Testis (tissue), 3 donors: ENCODE results near the gene RSPH1. TPM values are rescaled to one million over a fixed set of nuclear protein-coding genes. Genes with fewer than 3 reads are reported as not detected.

ENCODE experiments used
- DNase-seq: peaks from one replicate; pipeline ENCODE4 v3.0.0-alpha.2; 2019
- H3K27ac ChIP-seq, 2 donors: fragments of 200-600 bp; sonication (generic); one replicate each; pipeline ENCODE4 v1.5.1; 2019
- H3K27me3 ChIP-seq: fragments of 200-600 bp; sonication (generic); one replicate; pipeline ENCODE4 v1.5.1; 2019
- H3K36me3 ChIP-seq: fragments of 200-600 bp; sonication (generic); one replicate; pipeline ENCODE4 v1.5.1; 2017; ENCODE audit warnings: low read depth; ENCODE audit errors: missing control alignments
- H3K4me1 ChIP-seq: fragments of 200-600 bp; sonication (generic); one replicate; pipeline ENCODE4 v1.5.1; 2019
- H3K4me3 ChIP-seq, 2 donors: fragments of 200-600 bp; sonication (generic); one replicate each; pipeline ENCODE4 v1.5.1; 2017 to 2019
- H3K9me3 ChIP-seq: fragments of 200-600 bp; sonication (generic); one replicate; pipeline ENCODE4 v1.5.1; 2017
- CTCF ChIP-seq, 3 experiments: fragments of 450-650 bp in 2 of 3; fragments of 200-600 bp in 1 of 3; sonication (generic) in 1 of 3; IDR thresholded peaks; one replicate each; pipeline ENCODE4 v1.5.1; 2016 to 2019; ENCODE audit warnings: antibody characterized with exemption in 3 of 3, mild to moderate bottlenecking in 2 of 3, moderate library complexity in 1 of 3
- POLR2A ChIP-seq: fragments of 450-650 bp; IDR thresholded peaks from one replicate; pipeline ENCODE4 v1.6.1; 2017; ENCODE audit warnings: antibody characterized with exemption, mild to moderate bottlenecking, moderate library complexity
- WGBS, 2 donors: methylation state at CpG; one replicate each; pipeline ENCODE4 v1.1.5; 2018; 5-methylcytosine and 5-hydroxymethylcytosine counted together
- intact Hi-C: fragments of 100-400 bp; cut with DNase I; formaldehyde crosslinking; loops from one replicate; pipeline ENCODE4 v1.15.1; 2023; ENCODE audit warnings: low total_unique reads
- polyA plus RNA-seq: library from polyadenylated mRNA; stranded (reverse); fragments of 350-450 nt; fragmentation: Illumina TruSeq; extraction: RNeasy Lipid Tissue Mini Kit (QIAGEN cat#74804); gene quantifications from one replicate; pipeline ENCODE4 v1.2.3, GENCODE V29; 2014; ENCODE audit warnings: low read depth, low replicate concordance; ENCODE audit not compliant: insufficient read depth
- total RNA-seq, 2 donors: library from RNA; depleted of rRNA; stranded (reverse); fragments of >200 nt; gene quantifications; one replicate each; pipeline ENCODE4 v1.2.3, GENCODE V29; 2016

The RSPH1 gene
- total and polyA plus RNA-seq, 3 donors from 2014 or later = 10.4 to 59.6 (median 20.8) TPM

DNA sequence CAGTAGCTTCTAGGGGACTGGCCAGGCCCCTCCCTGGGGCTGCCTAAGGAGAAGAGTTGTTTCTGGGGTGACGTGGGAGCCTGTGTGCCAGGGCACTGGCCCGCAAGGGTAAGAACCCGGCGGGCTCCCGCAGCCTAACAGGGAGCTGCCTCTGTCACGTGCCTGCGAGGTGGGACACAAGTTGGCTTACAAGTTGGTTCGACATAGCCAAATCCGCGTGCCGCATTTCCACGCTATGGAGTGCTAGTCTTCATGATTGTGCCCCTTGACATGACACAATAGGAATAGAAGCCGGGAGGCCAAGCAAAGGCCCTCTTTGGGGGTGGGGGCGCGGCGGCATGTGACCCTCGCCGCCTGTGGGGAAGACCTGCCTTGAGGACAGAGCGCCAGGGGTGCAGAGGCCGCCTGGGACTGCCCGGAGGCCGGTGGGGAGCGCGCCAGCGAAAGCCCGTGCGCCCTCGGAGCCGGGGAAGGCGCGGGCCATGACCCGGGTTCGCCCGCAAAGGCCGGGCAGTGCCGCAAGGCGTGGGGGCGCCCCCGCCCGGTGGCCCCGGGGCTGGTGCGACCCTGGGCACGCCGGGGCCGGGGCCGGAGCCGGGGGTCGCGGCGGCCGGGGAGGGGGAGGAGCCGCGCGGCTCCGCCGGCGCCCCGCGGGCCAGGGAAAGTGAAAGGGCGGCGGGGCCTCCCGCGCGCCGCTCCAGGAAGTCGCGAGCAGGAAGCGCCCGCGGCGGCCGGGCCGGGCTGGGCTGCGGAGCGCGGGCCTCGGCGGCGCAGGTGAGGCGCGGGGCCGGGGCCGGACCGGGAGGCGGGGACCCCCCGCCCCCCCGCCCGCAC is 17.3 kb upstream of the RSPH1 start, which contains the start of gene SLC37A1:
Gene SLC37A1, plus strand, starts transcription at position 702 of the 834 bp plus-strand sequence. CDS start 4,603 bp downstream, outside the sequence.
- TF ChIP-seq CTCF (IDR thresholded peaks at IDR 0.05) (no peak), POLR2A (no peak)
- WGBS, 2 donors = 15% methylated on average over 57 of the region's 88 CpGs; no CpG with 5 or more reads in 1 of the 2 donors
- no peaks in the 10 kb centered on the region for H3K36me3 ChIP-seq
- intact Hi-C loops = no loop called here
- no peaks in the 10 kb centered on the region for H3K9me3 ChIP-seq
- H3K27ac ChIP-seq = peak within 1 kb of the TSS; percentile 55 to 73
- no peaks in the 10 kb centered on the region for H3K4me1 ChIP-seq
- H3K4me3 ChIP-seq = peak within 1 kb of the TSS; percentile 70 to 82
- H3K27me3 ChIP-seq = no peaks in the 10 kb centered on the region
- peak; percentile 39 for DNase-seq

DNA sequence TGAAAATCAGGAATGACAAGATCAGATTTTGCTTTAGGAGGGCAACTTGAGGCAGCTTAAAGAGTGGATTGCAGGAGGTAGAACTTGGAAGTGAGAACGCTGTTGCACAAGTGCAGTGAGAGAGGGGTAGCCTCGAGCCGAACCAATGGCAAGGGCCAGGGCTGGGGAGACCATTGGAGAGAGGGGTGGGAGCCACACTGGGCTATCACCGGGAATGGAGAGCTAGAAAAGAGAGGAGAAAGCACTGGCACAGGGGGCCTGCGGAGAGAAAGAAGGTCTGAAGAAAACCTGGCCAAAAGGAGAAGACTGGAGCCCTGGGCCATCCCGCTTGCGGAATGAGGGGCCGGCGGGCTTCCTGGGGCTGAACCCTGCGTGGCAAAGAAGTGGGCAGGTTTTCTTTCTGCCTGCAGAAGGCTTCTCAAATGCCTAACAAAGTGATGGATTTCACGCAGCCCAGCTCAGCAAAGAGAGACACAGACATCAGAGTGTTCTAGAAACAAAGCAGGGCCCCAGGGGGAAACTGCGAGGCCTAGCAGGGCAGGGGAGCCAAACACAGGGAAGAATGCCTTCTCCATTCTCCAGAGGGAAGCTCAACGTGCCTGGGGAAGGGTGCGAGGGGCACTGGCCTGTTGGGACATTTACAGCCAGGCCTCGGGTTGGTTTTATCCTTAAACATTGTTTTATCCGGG is 16.5 kb upstream of the RSPH1 start:
- intact Hi-C loops = no loop called here
- no peak for DNase-seq
- Histone ChIP-seq H3K9me3 (no peaks in the 10 kb centered on the region), H3K4me1 (no peaks in the 10 kb centered on the region), H3K27ac (no peak overlapping the region), H3K27me3 (no peaks in the 10 kb centered on the region), H3K4me3 (peak overlapping the region in 1 of 2 donors; percentile 35), H3K36me3 (no peaks in the 10 kb centered on the region)
- TF ChIP-seq POLR2A (no peak), CTCF (IDR thresholded peaks at IDR 0.05) (no peak)
- 58 to 76% methylated on average over 15 to 16 of the region's 16 CpGs for WGBS, 2 donors

DNA sequence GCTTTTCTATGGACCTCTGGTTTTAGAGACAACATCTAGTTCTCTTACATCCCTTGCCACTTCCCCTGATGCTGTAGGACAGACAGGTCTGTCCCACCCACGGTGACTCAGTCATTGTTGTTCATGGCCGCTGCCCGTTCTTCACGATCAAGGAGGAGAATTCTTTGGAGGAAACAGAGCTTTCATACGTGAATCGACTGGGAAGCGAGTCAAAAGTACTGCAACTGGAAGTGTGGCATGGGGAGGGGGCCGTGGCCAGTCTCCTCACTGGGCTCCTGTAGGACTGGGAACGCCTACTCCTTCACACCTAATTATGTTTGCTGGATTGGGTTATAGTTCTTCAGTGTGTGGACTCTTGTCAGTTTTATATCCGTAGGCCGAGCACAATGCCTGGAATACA is 13.2 kb upstream of the RSPH1 start:
- no peak for DNase-seq
- 85 to 90% methylated on average over 11 of the region's 11 CpGs for WGBS, 2 donors
- H3K27me3 ChIP-seq = no peaks in the 10 kb centered on the region
- H3K4me3 ChIP-seq = no peak overlapping the region
- intact Hi-C loops = no loop called here
- H3K9me3 ChIP-seq = no peaks in the 10 kb centered on the region
- TF ChIP-seq CTCF (IDR thresholded peaks at IDR 0.05) (no peak), POLR2A (no peak)
- no peaks in the 10 kb centered on the region for H3K36me3 ChIP-seq
- no peaks in the 10 kb centered on the region for H3K4me1 ChIP-seq
- H3K27ac ChIP-seq = no peak overlapping the region

GRCh38 chr21:42508371-42508770 is 12.3 kb upstream of the RSPH1 start:
- no peak for DNase-seq
- Histone ChIP-seq H3K36me3 (no peaks in the 10 kb centered on the region), H3K4me3 (no peak overlapping the region), H3K9me3 (no peaks in the 10 kb centered on the region), H3K4me1 (no peaks in the 10 kb centered on the region), H3K27ac (no peak overlapping the region), H3K27me3 (no peaks in the 10 kb centered on the region)
- TF ChIP-seq POLR2A = no peak
- TF ChIP-seq CTCF (IDR thresholded peaks at IDR 0.05) = no peak
- intact Hi-C loops = no loop called here
- 82 to 87% methylated on average over 2 of the region's 2 CpGs for WGBS, 2 donors
